Activated CD4-positive, CD25-positive, alpha-beta regulatory T cell treated with anti-CD3 and anti-CD28 coated beads, Interleukin-2, amount 50 U/mL, for 16 hours (primary cell): ENCODE measurements around the gene SLC2A9.

Experiments
- DNase-seq: peaks from one replicate; pipeline ENCODE4 v3.0.0-alpha.2; 2020; ENCODE audit warnings: low read depth, low spot score

SLC2A9 gene

GRCh38 chr4:10020871-10021652, at the start of gene SLC2A9:
Gene SLC2A9 (minus strand): TSS chr4:10021497. CDS start chr4:10021429, 68 bp downstream.
- DNase-seq, result no peak

GRCh38 chr4:10069075-10069642, 47.9 kb upstream of the SLC2A9 start:
- DNase-seq, result no peak

- DNase-seq, result no peak
Measured at GRCh38 chr4:10066670-10067651, 45.7 kb upstream of the SLC2A9 start.

GRCh38 chr4:10066206-10066605, 44.9 kb upstream of the SLC2A9 start:
- DNase-seq, result no peak

GRCh38 chr4:10063544-10064300, 42.4 kb upstream of the SLC2A9 start:
- DNase-seq, result no peak

GRCh38 chr4:10061650-10062415, 40.5 kb upstream of the SLC2A9 start:
- no peak for DNase-seq

- DNase-seq, result no peak
Measured at GRCh38 chr4:10058371-10058770, 37.1 kb upstream of the SLC2A9 start.

GRCh38 chr4:10057023-10057395, 35.7 kb upstream of the SLC2A9 start:
- no peak for DNase-seq

- DNase-seq, result no peak
Measured at GRCh38 chr4:10056334-10057022, 35.2 kb upstream of the SLC2A9 start.

GRCh38 chr4:10055871-10056270, 34.6 kb upstream of the SLC2A9 start:
- no peak for DNase-seq

- no peak for DNase-seq
Measured at GRCh38 chr4:10054571-10055041, 33.3 kb upstream of the SLC2A9 start.

- no peak for DNase-seq
Measured at GRCh38 chr4:10053635-10054453, 32.5 kb upstream of the SLC2A9 start.

- no peak for DNase-seq
Measured at GRCh38 chr4:10051517-10052135, 30.3 kb upstream of the SLC2A9 start.

- DNase-seq, result no peak
Measured at GRCh38 chr4:10050721-10051120, 29.4 kb upstream of the SLC2A9 start.

- no peak for DNase-seq
Measured at GRCh38 chr4:10050261-10050661, 29.0 kb upstream of the SLC2A9 start.

- DNase-seq, result no peak
Measured at GRCh38 chr4:10048941-10049697, 27.8 kb upstream of the SLC2A9 start.

GRCh38 chr4:10047967-10048366, 26.7 kb upstream of the SLC2A9 start:
- no peak for DNase-seq

- no peak for DNase-seq
Measured at GRCh38 chr4:10046471-10046870, 25.2 kb upstream of the SLC2A9 start.
